IMR-90 (cell line): ENCODE measurements around the gene ABR. TPM values are rescaled to one million over a fixed set of nuclear protein-coding genes. Genes with fewer than 3 reads are reported as not detected.

Source experiments
- ATAC-seq: fragments of 200-7000 bp; cut with Tn5 transposase; 2 replicates; pipeline ENCODE4 v1.9.1; 2020; ENCODE audit warnings: low read depth, mild to moderate bottlenecking, moderate library complexity
- BruUV-seq: library from RNA; stranded (reverse); fragments of 400-500 nt; replicated peaks from 2 replicates; lab custom pipeline; 2021; lab: Mats Ljungman, UMichigan
- CTCF ChIA-PET: fragments of 300-600 bp; formaldehyde crosslinking; extraction: SDS; loops from one replicate; lab custom pipeline; 2021; ENCODE audit warnings: antibody characterized with exemption; lab: Yijun Ruan, JAX
- POLR2A ChIA-PET: fragments of 300-600 bp; sonication (Branson Sonifier 250); formaldehyde crosslinking; loops from one replicate; lab custom pipeline; 2022; ENCODE audit warnings: antibody characterized with exemption; ENCODE audit not compliant: unreplicated experiment; lab: Charles Lee
- DNase-seq: peaks from one replicate; pipeline ENCODE4 v3.0.0; 2013
- H2AFZ ChIP-seq: replicated peaks from 2 replicates; pipeline ENCODE3; 2013; ENCODE audit warnings: low read length, mild to moderate bottlenecking; ENCODE audit not compliant: poor library complexity
- H2AK5ac ChIP-seq: 2 replicates; pipeline ENCODE4 v1.6.1; 2013; ENCODE audit warnings: low read depth, low read length, inconsistent platforms
- H2AK9ac ChIP-seq: replicated peaks from 2 replicates; pipeline ENCODE3; 2013; ENCODE audit warnings: mild to moderate bottlenecking, low read depth, low read length, moderate library complexity; ENCODE audit not compliant: poor library complexity
- H2BK120ac ChIP-seq: 2 replicates; pipeline ENCODE4 v1.6.1; 2013; ENCODE audit warnings: low read depth, low read length, inconsistent platforms
- H2BK15ac ChIP-seq: 3 replicates; pipeline ENCODE4 v1.6.1; 2013; ENCODE audit warnings: low read depth, low read length, inconsistent platforms
- H2BK20ac ChIP-seq: 2 replicates; pipeline ENCODE4 v1.6.1; 2013; ENCODE audit warnings: low read depth, mild to moderate bottlenecking, inconsistent platforms, low read length, moderate library complexity
- H2BK5ac ChIP-seq: 2 replicates; pipeline ENCODE4 v1.6.1; 2013; ENCODE audit warnings: mild to moderate bottlenecking, low read depth, low read length, inconsistent platforms; ENCODE audit not compliant: poor library complexity, severe bottlenecking
- H3K14ac ChIP-seq: replicated peaks from 2 replicates; pipeline ENCODE4 v1.6.1; 2013; ENCODE audit warnings: low read depth, low read length, inconsistent platforms
- H3K18ac ChIP-seq: 2 replicates; pipeline ENCODE4 v1.6.1; 2013; ENCODE audit warnings: low read depth, low read length, control low read depth
- H3K23ac ChIP-seq: 2 replicates; pipeline ENCODE4 v1.6.1; 2013; ENCODE audit warnings: low read depth, low read length, inconsistent platforms
- H3K27ac ChIP-seq: 2 replicates; pipeline ENCODE4 v1.5.1; 2013; ENCODE audit warnings: mild to moderate bottlenecking, control low read depth, low read length; ENCODE audit not compliant: insufficient read depth
- H3K27me3 ChIP-seq: 2 replicates; pipeline ENCODE4 v1.6.1; 2013; ENCODE audit warnings: low read length; ENCODE audit not compliant: control insufficient read depth, insufficient read depth
- H3K36me3 ChIP-seq: 2 replicates; pipeline ENCODE4 v1.6.1; 2013; ENCODE audit warnings: low read length, mixed read lengths; ENCODE audit not compliant: control insufficient read depth, insufficient read depth
- H3K4ac ChIP-seq: 2 replicates; pipeline ENCODE4 v1.6.1; 2013; ENCODE audit warnings: low read depth, low read length, inconsistent platforms
- H3K4me1 ChIP-seq: 2 replicates; pipeline ENCODE4 v1.6.1; 2013; ENCODE audit warnings: low read length, mixed read lengths; ENCODE audit not compliant: control insufficient read depth, insufficient read depth
- H3K4me2 ChIP-seq: 2 replicates; pipeline ENCODE4 v1.6.1; 2013; ENCODE audit warnings: low read depth, mild to moderate bottlenecking, control low read depth, low read length, moderate library complexity
- H3K4me3 ChIP-seq: 2 replicates; pipeline ENCODE4 v1.5.1; 2013; ENCODE audit warnings: low read depth, mild to moderate bottlenecking, control low read depth, low read length, moderate library complexity; ENCODE audit not compliant: insufficient read depth
- H3K56ac ChIP-seq: 2 replicates; pipeline ENCODE4 v1.6.1; 2013; ENCODE audit warnings: low read length, inconsistent platforms; ENCODE audit not compliant: insufficient read depth; ENCODE audit errors: extremely low read depth
- H3K79me1 ChIP-seq, 2 experiments: 2 replicates each; pipeline ENCODE4 v1.6.1; 2013; ENCODE audit warnings: low read length in 2 of 2, inconsistent platforms in 1 of 2, low read depth in 1 of 2
- H3K9ac ChIP-seq: 2 replicates; pipeline ENCODE4 v1.6.1; 2013; ENCODE audit warnings: low read depth, low read length, control low read depth
- H3K9me1 ChIP-seq: 2 replicates; pipeline ENCODE4 v1.6.1; 2013; ENCODE audit warnings: low read length, inconsistent platforms; ENCODE audit not compliant: insufficient read depth
- H3K9me3 ChIP-seq: 2 replicates; pipeline ENCODE4 v1.6.1; 2013; ENCODE audit warnings: low read length; ENCODE audit not compliant: control insufficient read depth, insufficient read depth
- H4K20me1 ChIP-seq: 2 replicates; pipeline ENCODE4 v1.6.1; 2013; ENCODE audit warnings: low read length, inconsistent platforms; ENCODE audit not compliant: insufficient read depth
- H4K5ac ChIP-seq: 2 replicates; pipeline ENCODE4 v1.6.1; 2013; ENCODE audit warnings: mild to moderate bottlenecking, low read depth, low read length, control low read depth
- H4K8ac ChIP-seq, 2 experiments: 2 replicates each; pipeline ENCODE4 v1.6.1; 2013; ENCODE audit warnings: low read depth in 2 of 2, low read length in 2 of 2, control low read depth in 1 of 2, inconsistent platforms in 1 of 2
- H4K91ac ChIP-seq: 2 replicates; pipeline ENCODE4 v1.6.1; 2013; ENCODE audit warnings: low read depth, low read length, inconsistent platforms; ENCODE audit not compliant: insufficient read depth
- BHLHE40 ChIP-seq: fragments of 150-350 bp; IDR thresholded peaks from 2 replicates; pipeline ENCODE4 v1.6.1; 2016; ENCODE audit warnings: mild to moderate bottlenecking, low read depth, low read length
- CEBPB ChIP-seq: IDR thresholded peaks from 2 replicates; pipeline ENCODE4 v1.6.1; 2012; ENCODE audit warnings: low read depth, low read length, improper control_type of control experiment
- CHD1 ChIP-seq: IDR thresholded peaks from 2 replicates; pipeline ENCODE4 v1.6.1; 2012; ENCODE audit warnings: low read depth, low read length, improper control_type of control experiment
- CTCF ChIP-seq: conservative IDR thresholded peaks from 2 replicates; pipeline ENCODE4 v1.5.1; 2012; ENCODE audit warnings: mild to moderate bottlenecking, low read depth, low read length, improper control_type of control experiment
- ELK1 ChIP-seq: fragments of 150-350 bp; IDR thresholded peaks from 2 replicates; pipeline ENCODE4 v1.6.1; 2016; ENCODE audit warnings: low read depth, mild to moderate bottlenecking, low read length, moderate library complexity, borderline replicate concordance
- MAFK ChIP-seq: IDR thresholded peaks from 2 replicates; pipeline ENCODE4 v1.6.1; 2012; ENCODE audit warnings: low read depth, low read length, improper control_type of control experiment
- MAZ ChIP-seq: IDR thresholded peaks from 2 replicates; pipeline ENCODE4 v1.6.1; 2012; ENCODE audit warnings: low read depth, mild to moderate bottlenecking, low read length, improper control_type of control experiment, moderate library complexity, borderline replicate concordance
- NFE2L2 ChIP-seq: fragments of 150-350 bp; IDR thresholded peaks from 2 replicates; pipeline ENCODE4 v1.6.1; 2016; ENCODE audit warnings: low read depth, mild to moderate bottlenecking, low read length
- POLR2A ChIP-seq: IDR thresholded peaks from 2 replicates; pipeline ENCODE4 v1.6.1; 2012; ENCODE audit warnings: mild to moderate bottlenecking, low read depth, low read length
- RAD21 ChIP-seq: IDR thresholded peaks from 2 replicates; pipeline ENCODE4 v1.6.1; 2012; ENCODE audit warnings: low read length, improper control_type of control experiment
- RCOR1 ChIP-seq: IDR thresholded peaks from 2 replicates; pipeline ENCODE4 v1.6.1; 2012; ENCODE audit warnings: mild to moderate bottlenecking, low read length, improper control_type of control experiment; ENCODE audit not compliant: insufficient replicate concordance
- RFX5 ChIP-seq: IDR thresholded peaks from 2 replicates; pipeline ENCODE4 v1.8.0; 2012; ENCODE audit warnings: low read depth, mild to moderate bottlenecking, low read length, moderate library complexity
- SMC3 ChIP-seq: fragments of 150-350 bp; IDR thresholded peaks from 2 replicates; pipeline ENCODE4 v1.6.1; 2016; ENCODE audit warnings: low read depth, mild to moderate bottlenecking, antibody characterized with exemption, low read length, moderate library complexity
- USF2 ChIP-seq: fragments of 150-350 bp; IDR thresholded peaks from 2 replicates; pipeline ENCODE4 v1.6.1; 2017; ENCODE audit warnings: mild to moderate bottlenecking, antibody characterized with exemption, low read length, low read depth
- WGBS, 2 experiments: methylation state at CpG; one replicate each; pipeline versions ENCODE4 v1.1.5 to v1.1.7; 2013; ENCODE audit warnings: missing lambda C conversion rate in 2 of 2; ENCODE audit not compliant: insufficient read length in 1 of 2; ENCODE audit errors: extremely low coverage in 2 of 2; 5-methylcytosine and 5-hydroxymethylcytosine counted together
- dilution Hi-C: fragments of 300-500 bp; cut with HindIII; formaldehyde crosslinking; loops from one replicate; pipeline ENCODE4 v1.14.3; 2018; ENCODE audit warnings: low sequenced_read_pairs; ENCODE audit not compliant: unreplicated experiment
- in situ Hi-C: fragments of 300-500 bp; cut with MboI; formaldehyde crosslinking; loops from 3 replicates; pipeline ENCODE4 v1.14.3; 2019; ENCODE audit warnings: low sequenced_read_pairs, inconsistent platforms, mixed read lengths
- intact Hi-C: fragments of 100-400 bp; cut with micrococcal nuclease; formaldehyde crosslinking; loops from 2 replicates; pipeline ENCODE4 v1.10.0; 2022
- polyA plus RNA-seq, 3 experiments: library from polyadenylated mRNA; depleted of rRNA; stranded (reverse); fragments of >200 nt; gene quantifications; 2 replicates each; pipeline ENCODE4 v1.2.3, GENCODE V29; 2012; ENCODE audit warnings: low replicate concordance in 1 of 3
- total RNA-seq: library from RNA; depleted of rRNA; stranded (reverse); fragments of >200 nt; gene quantifications from 2 replicates; pipeline ENCODE4 v1.2.3, GENCODE V29; 2012

ABR gene
- total and polyA plus RNA-seq, 2 of the 4 experiments (the other 2 are of a cell fraction) = 28.3 to 79.7 TPM

DNA sequence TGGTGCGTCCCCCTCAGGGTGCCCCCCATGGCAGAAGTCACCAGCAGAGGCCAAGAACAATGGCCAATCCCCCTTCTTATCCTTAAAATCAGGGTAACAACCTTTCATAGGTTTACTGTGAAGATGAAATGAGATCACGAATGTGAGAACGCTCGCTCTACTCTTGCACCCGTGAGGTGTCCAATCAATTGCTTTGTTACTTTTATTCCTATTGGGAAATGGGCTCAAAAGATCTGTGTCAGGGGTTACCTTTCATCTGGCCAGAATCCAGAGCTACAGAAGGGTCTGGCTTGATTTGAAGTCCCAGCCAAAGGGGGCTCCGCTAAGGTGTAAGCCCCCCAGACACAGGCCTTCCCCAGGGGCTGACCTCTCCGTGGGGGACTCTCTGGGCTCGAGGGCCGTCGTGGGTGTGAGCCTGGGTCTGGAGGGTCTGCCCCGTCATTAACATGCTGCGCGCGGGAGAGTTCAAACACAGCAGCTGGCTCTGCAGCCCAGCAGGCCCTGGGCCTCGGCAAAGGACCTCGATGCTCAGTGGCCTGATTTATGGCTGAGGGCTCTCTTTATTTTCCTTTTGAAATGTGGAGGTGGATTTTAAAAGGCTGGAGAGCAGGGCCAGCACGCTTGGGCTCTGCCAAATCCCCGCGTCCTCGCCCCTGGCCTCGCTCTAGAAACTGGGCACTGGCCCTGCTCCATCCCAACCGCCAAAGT lies 10.4 kb downstream of the ABR start:
- Histone ChIP-seq H2BK120ac (no peak overlapping the region), H3K23ac (no peak overlapping the region), H4K91ac (no peak overlapping the region), H2BK5ac (no peak overlapping the region), H3K14ac (no peak overlapping the region), H3K79me1 (peaks cover 6 to 24% of the 10 kb centered on the region in 2 experiments; a peak in 3 of 4 replicates), H2AFZ (no peak overlapping the region), H3K4me1 (no peaks in the 10 kb centered on the region), H3K36me3 (peaks cover 7% of the 10 kb centered on the region; the same call in 1 of the 2 replicates), H4K8ac (no peak overlapping the region), H3K27me3 (no peaks in the 10 kb centered on the region), H3K18ac (no peak overlapping the region), H2BK15ac (no peak overlapping the region), H3K4me2 (no peak overlapping the region), H3K9me1 (no peaks in the 10 kb centered on the region; the same call in 1 of the 2 replicates), H4K20me1 (peaks cover 41% of the 10 kb centered on the region), H2AK5ac (no peak overlapping the region), H2AK9ac (no peak overlapping the region), H3K27ac (no peak overlapping the region), H3K4ac (no peak overlapping the region), H3K4me3 (no peak overlapping the region), H4K5ac (no peak overlapping the region), H2BK20ac (no peak overlapping the region), H3K9ac (no peak overlapping the region), H3K56ac (no peak overlapping the region), H3K9me3 (no peaks in the 10 kb centered on the region)
- POLR2A ChIA-PET = no interaction called here
- no TSS peak for BruUV-seq
- WGBS, 2 experiments = 58% methylated on average over 2 of the region's 22 CpGs; no CpG with 5 or more reads in 1 of the 2 experiments
- ATAC-seq (no peak), DNase-seq (no peak)
- intact Hi-C loops = no loop called here
- TF ChIP-seq SMC3 (no peak), CEBPB (no peak), POLR2A (no peak), ELK1 (no peak), USF2 (no peak), NFE2L2 (no peak), MAZ (no peak), RFX5 (no peak), RAD21 (no peak), BHLHE40 (no peak), RCOR1 (no peak), CHD1 (no peak), CTCF (no peak), MAFK (no peak)
- dilution Hi-C loops = no loop called here
- CTCF ChIA-PET = no interaction called here
- in situ Hi-C loops = no loop called here
